Spleen (tissue), 7 donors: ENCODE measurements around the gene VRK1.

ENCODE experiments used
- POLR2A ChIP-seq, 3 donors: fragments of 450-650 bp; IDR thresholded peaks; one replicate each; pipeline ENCODE4 v1.5.1; 2017; ENCODE audit warnings: antibody characterized with exemption in 3 of 3, mild to moderate bottlenecking in 1 of 3
- POLR2AphosphoS5 ChIP-seq, 3 donors: sonication (generic); formaldehyde crosslinking; IDR thresholded peaks; one replicate each; pipeline ENCODE4 v1.5.1; 2017; ENCODE audit warnings: antibody characterized with exemption in 3 of 3
- TF ChIP-seq, protein P1 (sequence below), 11 experiments: fragments of 200-600 bp in 7 of 11; fragments of 450-650 bp in 4 of 11; sonication (generic) in 4 of 11; IDR thresholded peaks in 8 of 11; conservative IDR thresholded peaks in 3 of 11; 1 replicate in 7 of 11; 2 replicates in 4 of 11; pipeline versions ENCODE4 v1.4.0 to v1.8.0; 2016 to 2021; ENCODE audit warnings: antibody characterized with exemption in 11 of 11, inconsistent platforms in 4 of 11, mild to moderate bottlenecking in 1 of 11
- donor health status: DM: no; HTN: no; CAD: no; lungs with moderate emphysema.
- donor health status: DM: no; HTN: no; CAD: no.
- donor health status: DM: no; HTN: no; CAD: no.

DNA sequence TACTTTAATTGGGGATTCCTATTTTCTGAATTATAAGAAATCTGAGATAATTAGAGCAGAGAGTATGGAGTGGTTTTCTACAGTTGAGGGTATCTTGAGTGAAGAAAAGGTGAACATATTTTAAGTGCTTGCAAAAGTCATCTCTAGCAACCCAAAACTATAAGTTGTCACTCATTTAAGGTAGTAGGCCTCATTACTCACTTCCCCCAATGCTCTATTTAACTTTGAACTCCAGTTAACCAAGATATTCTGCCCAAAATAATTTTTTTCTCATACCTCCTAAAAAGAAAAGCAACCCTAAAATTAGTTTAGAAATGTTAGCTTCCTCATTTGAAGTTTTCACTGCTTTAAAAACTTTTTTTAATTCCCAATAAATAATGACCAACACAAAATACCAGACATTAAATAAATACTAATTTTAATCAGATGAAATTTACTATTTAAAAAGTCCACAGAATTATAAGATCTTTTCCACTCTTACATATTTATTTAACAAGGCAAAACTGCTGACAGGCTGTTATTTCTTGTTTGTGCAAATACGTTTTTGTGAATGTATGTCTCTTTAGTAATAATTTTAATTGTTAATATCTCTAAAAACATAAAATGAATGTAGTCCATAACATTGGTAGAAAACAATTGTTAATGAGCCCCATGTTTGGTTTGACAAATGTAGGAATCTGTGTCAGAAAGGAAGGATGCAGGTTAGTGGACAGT is 47.8 kb downstream of the VRK1 start:
- TF ChIP-seq, protein P1, sequence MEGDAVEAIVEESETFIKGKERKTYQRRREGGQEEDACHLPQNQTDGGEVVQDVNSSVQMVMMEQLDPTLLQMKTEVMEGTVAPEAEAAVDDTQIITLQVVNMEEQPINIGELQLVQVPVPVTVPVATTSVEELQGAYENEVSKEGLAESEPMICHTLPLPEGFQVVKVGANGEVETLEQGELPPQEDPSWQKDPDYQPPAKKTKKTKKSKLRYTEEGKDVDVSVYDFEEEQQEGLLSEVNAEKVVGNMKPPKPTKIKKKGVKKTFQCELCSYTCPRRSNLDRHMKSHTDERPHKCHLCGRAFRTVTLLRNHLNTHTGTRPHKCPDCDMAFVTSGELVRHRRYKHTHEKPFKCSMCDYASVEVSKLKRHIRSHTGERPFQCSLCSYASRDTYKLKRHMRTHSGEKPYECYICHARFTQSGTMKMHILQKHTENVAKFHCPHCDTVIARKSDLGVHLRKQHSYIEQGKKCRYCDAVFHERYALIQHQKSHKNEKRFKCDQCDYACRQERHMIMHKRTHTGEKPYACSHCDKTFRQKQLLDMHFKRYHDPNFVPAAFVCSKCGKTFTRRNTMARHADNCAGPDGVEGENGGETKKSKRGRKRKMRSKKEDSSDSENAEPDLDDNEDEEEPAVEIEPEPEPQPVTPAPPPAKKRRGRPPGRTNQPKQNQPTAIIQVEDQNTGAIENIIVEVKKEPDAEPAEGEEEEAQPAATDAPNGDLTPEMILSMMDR (IDR thresholded peaks at IDR 0.05 in 8 of 11, conservative IDR thresholded peaks at IDR 0.05 in 3 of 11) = no peak
- TF ChIP-seq POLR2A (IDR thresholded peaks at IDR 0.05) (no peak), POLR2AphosphoS5 (IDR thresholded peaks at IDR 0.05) (no peak)
